K562 (cell line): ENCODE results near the gene OTOG. TPM values are rescaled to one million over a fixed set of nuclear protein-coding genes. Genes with fewer than 3 reads are reported as not detected.

ENCODE experiments used
- ATAC-seq: fragments of 200-7000 bp; cut with Tn5 transposase; 3 replicates; pipeline ENCODE4 v1.9.1; 2020; ENCODE audit warnings: moderate library complexity
- BruUV-seq: library from RNA; stranded (reverse); fragments of 400-500 nt; replicated peaks from 2 replicates; lab custom pipeline; 2021; lab: Mats Ljungman, UMichigan
- CTCF ChIA-PET: fragments of 300-600 bp; formaldehyde crosslinking; extraction: SDS; loops from one replicate; lab custom pipeline; 2021; ENCODE audit warnings: low intra/inter-chr PET ratio; lab: Yijun Ruan, JAX
- POLR2A ChIA-PET: fragments of 300-600, 350-650 bp; sonication (Branson Sonifier 250); formaldehyde crosslinking; extraction: SDS; loops from one replicate; lab custom pipeline; 2021; ENCODE audit warnings: antibody characterized with exemption, inconsistent platforms; lab: Yijun Ruan, JAX
- DNase-seq, 4 experiments: peaks; one replicate each; pipeline versions ENCODE4 v3.0.0 to v3.0.0-alpha.2; 2011 to 2018; ENCODE audit warnings: low spot score in 3 of 4, mixed read lengths in 3 of 4; ENCODE audit errors: extremely low read depth in 1 of 4
- FAIRE-seq: peaks from 2 replicates; lab custom pipeline; 2011; peaks lifted over from hg19 to GRCh38; lab: Jason Lieb, UNC
- H2AFZ ChIP-seq: 2 replicates; pipeline ENCODE4 v1.6.0; 2011; ENCODE audit warnings: low read depth, low read length, control low read depth, inconsistent platforms
- H3K27ac ChIP-seq: fragments of 200-600 bp; 3 replicates; pipeline ENCODE4 v1.8.0; 2011; ENCODE audit warnings: low read depth, mild to moderate bottlenecking, control low read depth, inconsistent platforms, low read length, moderate library complexity, mixed read lengths; ENCODE audit errors: extremely low read depth
- H3K27me3 ChIP-seq, 2 experiments: fragments of 300-600 bp in 1 of 2; 2 replicates in 1 of 2; 3 replicates in 1 of 2; pipeline versions ENCODE4 v1.6.0 to v1.8.0; 2011; ENCODE audit warnings: inconsistent platforms in 2 of 2, low read length in 2 of 2, mild to moderate bottlenecking in 1 of 2, mixed read lengths in 1 of 2, moderate library complexity in 1 of 2; ENCODE audit not compliant: control insufficient read depth in 2 of 2, insufficient read depth in 2 of 2
- H3K36me3 ChIP-seq: fragments of 300-600 bp; 3 replicates; pipeline ENCODE4 v1.8.0; 2011; ENCODE audit warnings: mild to moderate bottlenecking, low read length, inconsistent platforms; ENCODE audit not compliant: control insufficient read depth, insufficient read depth
- H3K4me1 ChIP-seq, 2 experiments: fragments of 200-600 bp in 1 of 2; replicated peaks in 1 of 2; 2 replicates in 1 of 2; 3 replicates in 1 of 2; pipeline versions ENCODE4 v1.5.1 to v1.8.0; 2011; ENCODE audit warnings: inconsistent platforms in 2 of 2, low read length in 2 of 2, mild to moderate bottlenecking in 1 of 2, mixed read lengths in 1 of 2, moderate library complexity in 1 of 2; ENCODE audit not compliant: control insufficient read depth in 2 of 2, insufficient read depth in 2 of 2
- H3K4me2 ChIP-seq: 2 replicates; pipeline ENCODE4 v1.6.1; 2011; ENCODE audit warnings: low read length, control low read depth, inconsistent platforms, mixed read lengths; ENCODE audit not compliant: insufficient read depth
- H3K4me3 ChIP-seq: fragments of 200-600 bp; sonication (generic), shearing (Covaris generic); 2 replicates; pipeline ENCODE4 v1.5.1; 2016; ENCODE audit warnings: control low read depth, inconsistent platforms
- H3K79me2 ChIP-seq: fragments of 200-600 bp; 3 replicates; pipeline ENCODE4 v1.8.0; 2011; ENCODE audit warnings: low read length, inconsistent platforms; ENCODE audit not compliant: control insufficient read depth, insufficient read depth
- H3K9ac ChIP-seq, 2 experiments: 2 replicates each; pipeline versions ENCODE4 v1.6.0 to v1.6.1; 2011; ENCODE audit warnings: low read depth in 2 of 2, low read length in 2 of 2, control low read depth in 1 of 2, inconsistent platforms in 1 of 2, mild to moderate bottlenecking in 1 of 2, mixed read lengths in 1 of 2; ENCODE audit not compliant: insufficient read depth in 1 of 2
- H3K9me1 ChIP-seq: one replicate; pipeline ENCODE4 v1.6.0; 2011; ENCODE audit warnings: inconsistent platforms, mild to moderate bottlenecking, low read length, moderate library complexity; ENCODE audit not compliant: control insufficient read depth, insufficient read depth
- H3K9me3 ChIP-seq: replicated peaks from 2 replicates; pipeline ENCODE4 v1.5.1; 2011; ENCODE audit warnings: low read depth, low read length, inconsistent platforms; ENCODE audit not compliant: control insufficient read depth, insufficient read depth
- H4K20me1 ChIP-seq: replicated peaks from 2 replicates; pipeline ENCODE4 v1.6.1; 2011; ENCODE audit warnings: low read length, inconsistent platforms, mixed read lengths; ENCODE audit not compliant: control insufficient read depth, insufficient read depth
- CBFA2T3 ChIP-seq: fragments of 450-650 bp; IDR thresholded peaks from 2 replicates; pipeline ENCODE4 v1.6.1; 2017
- GABPA ChIP-seq: fragments of 200-800 bp; sonication (Bioruptor generic); conservative IDR thresholded peaks from 2 replicates; pipeline ENCODE4 v1.6.1; 2016; ENCODE audit warnings: low read depth, missing genetic modification characterization, missing compliant biosample characterization
- ILF3 ChIP-seq: fragments of 450-650 bp; IDR thresholded peaks from 2 replicates; pipeline ENCODE4 v1.6.1; 2018; ENCODE audit warnings: antibody characterized with exemption, mild to moderate bottlenecking, moderate library complexity, borderline replicate concordance
- MCM2 ChIP-seq: fragments of 450-650 bp; IDR thresholded peaks from 2 replicates; pipeline ENCODE4 v1.6.1; 2017; ENCODE audit warnings: low read depth, mild to moderate bottlenecking
- MCM7 ChIP-seq, 2 experiments: fragments of 450-650 bp; IDR thresholded peaks; 2 replicates each; pipeline ENCODE4 v1.6.1; 2016 to 2018
- MEF2A ChIP-seq: IDR thresholded peaks from 2 replicates; pipeline ENCODE4 v1.6.1; 2011; ENCODE audit warnings: low read depth, mild to moderate bottlenecking, low read length, moderate library complexity; ENCODE audit not compliant: control insufficient read depth
- SMAD2 ChIP-seq: fragments of 150-350 bp; IDR thresholded peaks from 2 replicates; pipeline ENCODE4 v1.6.1; 2014; ENCODE audit warnings: low read depth, mild to moderate bottlenecking, low read length
- ZNF143 ChIP-seq: sonication (generic); formaldehyde crosslinking; IDR thresholded peaks from 2 replicates; pipeline ENCODE4 v1.9.0; 2022; ENCODE audit warnings: mild to moderate bottlenecking, missing genetic modification reagents
- ZNF282 ChIP-seq: sonication (generic); formaldehyde crosslinking; IDR thresholded peaks from 2 replicates; pipeline ENCODE4 v1.8.1; 2023; ENCODE audit warnings: missing genetic modification reagents
- ZNF507 ChIP-seq: conservative IDR thresholded peaks from 2 replicates; pipeline ENCODE4 v1.6.1; 2017; ENCODE audit warnings: missing genetic modification characterization, missing compliant biosample characterization
- ZZZ3 ChIP-seq: fragments of 450-650 bp; IDR thresholded peaks from 2 replicates; pipeline ENCODE4 v1.6.1; 2016; ENCODE audit warnings: antibody characterized with exemption, mild to moderate bottlenecking, moderate library complexity
- WGBS: fragments of 100-300 bp; shearing (Covaris generic); methylation state at CpG from one replicate; pipeline ENCODE4 v1.1.6; 2016; ENCODE audit warnings: low coverage, mixed read lengths; ENCODE audit not compliant: insufficient coverage; ENCODE audit errors: missing lambda C conversion rate; 5-methylcytosine and 5-hydroxymethylcytosine counted together
- in situ Hi-C: fragments of 300-500 bp; cut with MboI; formaldehyde crosslinking; loops from 4 replicates; pipeline ENCODE4 v1.15.0; 2018; ENCODE audit warnings: inconsistent platforms, mixed read lengths
- intact Hi-C: fragments of 100-400 bp; cut with micrococcal nuclease; formaldehyde crosslinking; loops from 2 replicates; pipeline ENCODE4 v1.14.2; 2022
- polyA plus RNA-seq, 8 experiments: library from polyadenylated mRNA; depleted of rRNA in 4 of 8; stranded (reverse) in 5 of 8; unstranded in 3 of 8; fragments of >200 nt; fragmentation: Nextera tagmentation in 2 of 8; fragmentation: Illumina TruSeq in 1 of 8; extraction: Ambion mirVana in 2 of 8; extraction: Trizol in 1 of 8; gene quantifications; 2 replicates each; pipeline versions ENCODE4 v1.2.1 to v1.2.3, GENCODE V29; 2011 to 2014; ENCODE audit warnings: inconsistent platforms in 1 of 8, missing spikeins in 1 of 8
- total RNA-seq, 7 experiments: library from RNA; depleted of rRNA in 6 of 7; stranded (reverse); fragments of >200 nt in 6 of 7; fragmentation: Illumina TruSeq in 2 of 7; extraction: Trizol in 2 of 7; gene quantifications; 2 replicates each; pipeline versions ENCODE4 v1.2.1 to v1.2.3, GENCODE V29; 2011 to 2021; ENCODE audit warnings: low replicate concordance in 1 of 7

The OTOG gene
- total and polyA plus RNA-seq, 9 of the 15 experiments (the other 6 are each of a cell fraction or from before 2014, with no cell fraction given), result not detected

GRCh38 chr11:17686231-17686980 is 139.3 kb downstream of the OTOG start:
- H3K36me3 ChIP-seq, result no peaks in the 10 kb centered on the region
- TF ChIP-seq SMAD2, result no peak
- TF ChIP-seq MEF2A, result no peak
- TF ChIP-seq ZNF507 (tag), result no peak
- TF ChIP-seq MCM2, result no peak
- no peak overlapping the region for H3K27ac ChIP-seq
- BruUV-seq, result no TSS peak
- H3K27me3 ChIP-seq, result peaks cover 19 to 37% of the 10 kb centered on the region in 2 experiments
- H3K9me1 ChIP-seq, result no peaks in the 10 kb centered on the region
- CTCF ChIA-PET, result no interaction called here
- no peaks in the 10 kb centered on the region for H3K9me3 ChIP-seq
- WGBS, result 2% methylated on average over 8 of the region's 8 CpGs
- DNase-seq (no peak), FAIRE-seq (no peak), ATAC-seq (no peak)
- no peak overlapping the region for H2AFZ ChIP-seq
- in situ Hi-C loops (no loop called here), intact Hi-C loops (no loop called here)
- H3K9ac ChIP-seq, result no peak overlapping the region
- no peaks in the 10 kb centered on the region for H3K79me2 ChIP-seq
- H3K4me3 ChIP-seq, result no peak overlapping the region
- POLR2A ChIA-PET, result no interaction called here
- no peaks in the 10 kb centered on the region for H3K4me1 ChIP-seq
- H3K4me2 ChIP-seq, result no peak overlapping the region
- H4K20me1 ChIP-seq, result no peaks in the 10 kb centered on the region

GRCh38 chr11:17687946-17688670 is 141.0 kb downstream of the OTOG start:
- Histone ChIP-seq H3K27ac (no peak overlapping the region), H3K36me3 (no peaks in the 10 kb centered on the region), H4K20me1 (no peaks in the 10 kb centered on the region), H3K9me1 (no peaks in the 10 kb centered on the region), H2AFZ (no peak overlapping the region), H3K9ac (no peak overlapping the region), H3K27me3 (peaks cover 22 to 37% of the 10 kb centered on the region in 2 experiments; a peak in 4 of 5 replicates), H3K4me2 (no peak overlapping the region), H3K4me3 (no peak overlapping the region), H3K4me1 (no peaks in the 10 kb centered on the region), H3K9me3 (no peaks in the 10 kb centered on the region), H3K79me2 (no peaks in the 10 kb centered on the region)
- ChIA-PET CTCF (no interaction called here), POLR2A (no interaction called here)
- FAIRE-seq, result no peak
- intact Hi-C loops (no loop called here), in situ Hi-C loops (no loop called here)
- DNase-seq, result no peak
- WGBS, result 0% methylated on average over 18 of the region's 18 CpGs
- ATAC-seq, result no peak
- BruUV-seq, result no TSS peak
- TF ChIP-seq ILF3, result no peak
- no peak for TF ChIP-seq MCM7 (IDR thresholded peaks at IDR 0.05)
- no peak for TF ChIP-seq ZNF282 (CRISPR knock-in tag)
- no peak for TF ChIP-seq ZNF143 (CRISPR knock-in tag)
- TF ChIP-seq GABPA (tag), result no peak
- TF ChIP-seq CBFA2T3, result no peak
- TF ChIP-seq ZZZ3, result no peak
